Stimulated activated CD8-positive, alpha-beta memory T cell treated with anti-CD3 and anti-CD28 coated beads, Interleukin-12 subunit alpha, Interleukin-12 subunit beta, amount 100 ng/mL, for 4 hours (primary cell): ENCODE measurements around the gene LEMD1.
"Not testable (repeated sequence)": the region's sequence is repeated elsewhere in the genome, so short reads cannot be mapped to it uniquely, and the experiment has no call there.

Experiments
- DNase-seq: peaks from one replicate; pipeline ENCODE4 v3.0.0-alpha.2; 2020; ENCODE audit warnings: low read depth

LEMD1 gene

GRCh38 chr1:205446828-205447227, 25.0 kb upstream of the LEMD1 start:
- no peak for DNase-seq

DNA sequence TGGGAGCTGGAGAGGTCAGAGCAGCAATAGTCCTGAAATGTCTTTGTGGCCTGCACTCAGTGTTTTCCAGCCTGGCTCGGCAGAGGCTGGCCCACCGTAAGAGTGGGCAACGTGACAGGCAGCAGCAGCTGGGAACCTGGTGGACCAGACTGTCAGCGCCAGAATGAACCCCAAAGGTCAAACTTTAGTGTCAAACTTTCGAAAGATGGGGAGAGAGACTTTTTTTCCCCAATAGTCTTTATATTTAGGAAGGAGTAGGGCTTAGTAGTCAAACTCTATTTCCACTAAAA, 23.7 kb upstream of the LEMD1 start:
- no peak for DNase-seq

- DNase-seq, result no peak
These were observed 23.2 kb upstream of the LEMD1 start for GRCh38 chr1:205444931-205445645.

DNA sequence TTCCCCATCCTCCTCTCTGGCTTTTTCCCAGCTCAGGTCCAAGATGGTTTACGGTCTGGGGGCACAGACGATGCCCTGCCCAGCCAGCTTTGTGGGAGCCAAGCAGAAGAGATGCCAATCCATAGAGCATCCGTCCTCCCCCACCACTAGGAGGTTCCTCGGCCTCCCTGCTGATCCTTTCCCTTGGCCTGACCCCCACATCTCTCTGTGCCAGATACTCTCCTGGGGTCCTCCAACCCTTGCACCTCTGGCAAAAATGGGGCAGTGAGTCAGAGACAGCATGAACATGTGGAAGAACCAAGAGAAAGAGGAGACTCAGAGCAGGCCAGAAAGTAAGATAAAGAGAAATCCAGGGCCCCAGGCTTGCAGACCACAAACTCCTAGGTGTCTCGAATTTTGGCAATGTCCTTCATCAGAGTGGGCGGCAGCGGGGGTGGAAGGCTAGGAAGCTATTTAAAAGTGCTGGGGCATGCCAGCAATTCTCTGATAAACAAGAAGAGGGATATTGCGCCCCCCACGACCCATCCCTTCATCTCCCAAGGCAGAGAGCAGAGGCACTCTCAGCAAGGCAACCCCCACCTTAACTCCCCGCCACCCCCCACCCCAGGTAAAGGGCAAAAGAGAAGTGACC, 22.6 kb upstream of the LEMD1 start:
- DNase-seq, result no peak

DNA sequence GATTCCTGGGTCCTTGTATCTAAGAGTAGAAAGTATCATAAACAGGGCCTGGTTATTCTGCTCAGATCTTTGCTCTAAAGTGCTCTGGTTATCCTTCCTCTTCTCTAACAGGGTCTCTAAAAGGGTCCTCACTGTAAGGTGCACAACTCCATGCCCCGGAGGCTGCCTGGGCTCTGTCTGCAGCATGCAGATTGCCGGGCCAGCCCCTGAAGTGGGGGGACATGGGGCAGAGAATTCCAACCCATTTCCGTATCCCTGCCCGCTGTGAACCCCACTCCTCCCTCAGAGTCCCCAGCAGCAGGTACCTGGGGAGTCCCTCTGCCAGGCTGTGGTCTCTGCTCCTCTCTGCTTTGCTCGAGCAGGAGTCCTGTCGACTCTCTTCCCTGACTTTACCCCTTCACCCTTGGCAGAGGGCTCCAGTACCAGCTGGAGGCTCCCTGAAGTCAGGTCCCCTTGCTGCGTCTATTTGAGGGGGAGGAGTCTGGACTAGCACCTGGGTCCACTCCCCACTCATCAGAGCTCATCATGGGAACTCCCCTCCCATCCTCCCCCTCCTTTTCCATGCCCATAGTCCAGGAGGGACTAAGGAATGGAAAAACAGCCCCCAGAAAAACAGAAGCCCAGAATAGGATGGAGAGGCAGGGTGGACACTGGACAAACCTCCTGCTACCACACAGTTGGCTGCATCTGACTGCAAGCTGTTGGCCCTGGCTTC, 21.9 kb upstream of the LEMD1 start:
- no peak for DNase-seq

DNA sequence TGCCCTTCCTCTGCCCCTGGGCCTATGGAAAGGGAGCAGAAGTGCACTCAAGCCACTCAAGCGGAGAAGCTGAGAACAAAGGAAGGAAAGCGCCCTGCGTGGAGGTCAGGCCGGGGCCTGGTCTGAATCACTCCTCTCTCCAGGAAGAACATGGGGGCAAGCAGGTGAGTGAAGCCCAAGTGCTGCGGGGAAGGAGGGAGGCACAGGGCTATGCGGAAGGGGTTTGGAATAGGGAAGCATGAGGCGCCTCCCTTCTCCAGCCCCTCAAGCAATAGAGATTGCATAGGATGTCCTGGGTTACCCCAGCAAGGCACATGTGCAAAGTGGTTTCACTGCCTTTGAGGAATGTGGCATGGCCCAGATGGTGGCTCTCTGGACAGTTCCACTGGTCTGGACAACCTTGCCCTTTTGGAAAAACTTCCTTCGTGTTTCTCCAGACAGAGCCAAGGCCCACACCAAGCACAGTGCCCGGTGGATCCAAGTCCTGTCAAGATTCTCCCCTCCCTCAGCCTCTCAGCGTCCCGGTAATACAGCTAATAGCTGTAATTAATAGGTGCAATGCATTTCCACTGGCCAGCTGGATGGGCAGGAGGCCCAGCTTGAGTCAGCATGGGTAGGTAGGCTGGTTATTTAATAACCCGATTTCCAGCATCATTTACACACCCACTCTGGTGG, 20.3 kb upstream of the LEMD1 start:
- DNase-seq, result no peak

DNA sequence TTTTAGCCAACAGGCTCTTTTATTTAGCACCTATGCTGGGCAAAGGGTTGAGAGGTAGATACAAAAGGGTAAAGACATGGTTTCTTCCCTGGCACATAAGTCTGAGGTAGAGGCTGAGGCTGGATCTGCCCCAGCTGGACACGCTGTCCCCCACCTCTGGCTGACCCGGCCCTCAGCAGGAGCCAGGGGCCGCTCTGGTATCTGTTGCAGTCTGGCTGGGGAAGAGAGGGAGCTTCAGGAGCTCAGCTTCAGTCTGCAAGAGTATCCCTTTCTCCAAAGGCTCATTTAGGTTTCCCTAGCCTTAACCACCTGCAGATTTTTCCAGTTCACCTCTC, 19.8 kb upstream of the LEMD1 start:
- DNase-seq, result no peak

- DNase-seq, result no peak
These were observed 19.4 kb upstream of the LEMD1 start for GRCh38 chr1:205441318-205441633.

GRCh38 chr1:205440476-205441317, 18.8 kb upstream of the LEMD1 start:
- peak; percentile 48 for DNase-seq

- no peak for DNase-seq
These were observed 18.2 kb upstream of the LEMD1 start for GRCh38 chr1:205440121-205440475.

GRCh38 chr1:205438213-205439158, 16.6 kb upstream of the LEMD1 start:
- no peak for DNase-seq

- DNase-seq, result no peak
These were observed 15.7 kb upstream of the LEMD1 start for GRCh38 chr1:205437570-205437969.

DNA sequence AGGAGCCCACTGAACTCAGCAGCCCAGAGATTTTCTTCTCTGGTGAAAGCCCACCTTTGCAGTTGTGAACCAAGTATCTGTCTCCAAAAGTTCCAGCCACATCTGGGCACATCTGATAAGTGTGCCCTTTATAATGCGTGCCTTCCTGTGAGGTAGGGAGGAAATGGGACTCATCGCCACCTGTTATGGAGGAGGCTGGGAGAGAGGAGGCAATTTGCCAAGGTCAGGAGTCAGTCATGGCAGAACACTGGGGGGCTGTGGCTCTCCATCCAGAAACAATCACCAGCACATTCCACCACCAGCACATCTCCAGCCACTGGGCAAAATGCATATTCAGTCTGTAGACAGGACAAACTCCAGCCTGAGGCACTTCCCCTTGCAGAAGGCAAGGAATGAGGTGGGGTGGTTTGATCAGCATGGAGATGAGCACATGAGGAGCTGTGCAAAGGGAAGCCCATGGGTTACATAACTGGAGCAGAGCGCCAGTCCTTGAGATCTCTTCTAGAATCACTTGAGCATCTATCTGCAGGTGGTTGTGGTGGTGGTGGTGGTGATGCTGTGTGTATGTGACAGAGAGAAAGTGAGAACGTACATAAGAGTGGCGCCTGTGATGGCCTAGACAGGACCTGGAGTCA, 15.0 kb upstream of the LEMD1 start:
- no peak for DNase-seq

DNA sequence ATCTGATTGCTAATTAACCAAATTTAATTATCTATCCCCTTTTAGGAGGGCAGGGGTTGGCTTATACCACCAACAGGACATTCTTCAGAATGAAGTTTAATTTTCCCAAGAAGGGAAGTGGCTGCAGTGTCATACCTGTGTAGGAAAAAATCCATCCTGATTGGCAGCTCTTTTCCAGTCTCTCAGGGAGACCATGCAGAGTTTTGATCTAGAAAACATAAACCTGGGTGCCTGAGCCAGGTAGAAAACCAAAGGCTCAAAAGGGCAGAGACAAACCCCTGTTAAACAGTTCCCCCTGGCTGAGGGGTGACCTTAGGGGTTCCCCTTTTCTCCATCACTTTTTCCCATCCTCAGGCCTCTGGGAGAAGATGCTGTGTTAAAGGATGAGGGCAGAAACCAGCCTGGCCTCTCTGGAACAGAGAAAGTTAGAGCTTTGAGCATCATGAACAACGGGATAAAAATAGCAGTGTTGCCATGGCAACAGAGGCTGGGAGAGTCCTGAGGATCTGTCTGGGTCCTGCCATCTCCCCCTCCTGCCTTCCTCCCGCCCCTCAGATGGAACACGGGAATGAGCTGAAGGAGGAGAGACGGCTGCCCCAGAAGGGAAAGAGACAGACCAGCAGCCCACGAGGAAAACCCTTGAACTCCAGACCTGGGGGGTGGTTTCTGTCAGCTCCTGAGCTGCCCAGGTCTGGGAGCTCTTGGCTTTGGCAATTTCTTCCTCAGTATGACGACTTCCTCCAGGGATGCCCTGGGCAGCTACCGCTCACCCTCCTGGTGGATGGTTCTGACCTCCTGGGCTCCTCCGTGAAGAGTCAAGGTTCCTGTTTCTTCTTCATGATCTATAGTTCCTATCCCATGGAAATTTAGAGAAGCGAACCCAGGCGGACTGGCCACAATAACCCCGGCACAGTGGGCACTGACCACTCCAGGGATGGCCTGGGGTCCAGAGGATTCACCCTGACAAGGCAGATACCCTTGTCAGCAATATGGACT, 14.0 kb upstream of the LEMD1 start:
- no peak for DNase-seq

GRCh38 chr1:205434738-205435137, 12.9 kb upstream of the LEMD1 start:
- no peak for DNase-seq

- DNase-seq, result not testable (repeated sequence)
These were observed 10.8 kb upstream of the LEMD1 start for GRCh38 chr1:205432692-205433091.

- DNase-seq, result no peak
These were observed 10.3 kb upstream of the LEMD1 start for GRCh38 chr1:205432116-205432515.

DNA sequence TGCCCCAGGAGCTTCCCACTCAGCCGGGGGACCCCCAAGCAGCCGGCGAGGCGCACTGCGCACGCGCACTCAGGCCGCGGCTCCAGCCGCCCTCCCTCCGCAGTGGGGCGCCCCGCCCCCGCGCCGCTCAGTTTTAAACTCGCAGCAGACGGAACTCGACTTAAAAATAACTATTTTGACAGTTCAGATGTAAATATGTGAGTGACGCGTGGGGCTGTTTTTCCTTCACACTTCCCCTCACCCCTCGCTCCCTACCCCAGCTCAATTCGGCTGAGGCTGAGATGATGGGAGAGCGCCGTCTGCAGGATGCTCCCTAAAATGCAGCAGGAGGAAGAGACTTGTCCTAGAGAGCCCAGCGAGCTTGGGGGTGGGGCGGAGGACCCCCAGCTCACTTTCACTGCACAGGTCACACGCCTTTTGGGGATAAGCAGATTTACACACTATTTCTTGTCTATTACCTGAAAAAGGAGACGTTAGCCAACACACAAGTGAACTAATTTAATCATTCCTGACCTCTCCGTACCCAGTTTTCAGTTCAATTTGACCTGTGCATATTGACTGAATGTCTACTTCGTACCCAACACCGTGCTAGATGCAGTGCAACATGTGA, 8.9 kb upstream of the LEMD1 start:
- peak; percentile 30 for DNase-seq
